GM12878 (cell line): ENCODE data around the gene PSMB7. TPM values are rescaled to one million over a fixed set of nuclear protein-coding genes. Genes with fewer than 3 reads are reported as not detected.

Source experiments
- ATAC-seq: fragments of 200-7000 bp; cut with Tn5 transposase; 3 replicates; pipeline ENCODE4 v1.9.1; 2020; ENCODE audit warnings: mild to moderate bottlenecking, moderate library complexity
- BruUV-seq: library from RNA; stranded (reverse); fragments of 400-500 nt; replicated peaks from 2 replicates; lab custom pipeline; 2021; lab: Mats Ljungman, UMichigan
- CTCF ChIA-PET: fragments of 300-600 bp; sonication (Branson Sonifier 250); formaldehyde crosslinking; extraction: SDS; loops from one replicate; lab custom pipeline; 2021; ENCODE audit warnings: inconsistent platforms; lab: Yijun Ruan, JAX
- POLR2A ChIA-PET: fragments of 350-600 bp; formaldehyde crosslinking; extraction: SDS; loops from one replicate; lab custom pipeline; 2021; ENCODE audit warnings: inconsistent platforms; lab: Charles Lee
- RAD21 ChIA-PET: fragments of 300-600 bp; sonication (Branson Sonifier 250); formaldehyde crosslinking; loops from one replicate; lab custom pipeline; 2023; ENCODE audit warnings: antibody characterized with exemption; ENCODE audit not compliant: unreplicated experiment; lab: Charles Lee
- SMC1A ChIA-PET: fragments of 300-600 bp; sonication (Branson Sonifier 250); formaldehyde crosslinking; loops from one replicate; lab custom pipeline; 2023; ENCODE audit not compliant: unreplicated experiment, uncharacterized antibody; lab: Charles Lee
- DNase-seq: peaks from one replicate; pipeline ENCODE4 v3.0.0-alpha.2; 2011; ENCODE audit warnings: low read depth, low spot score
- FAIRE-seq: peaks from 3 replicates; lab custom pipeline; 2011; peaks lifted over from hg19 to GRCh38; lab: Jason Lieb, UNC
- H2AFZ ChIP-seq: 2 replicates; pipeline ENCODE4 v1.6.0; 2011; ENCODE audit warnings: low read depth, low read length, control low read depth; ENCODE audit not compliant: control insufficient read depth
- H3K27ac ChIP-seq: 2 replicates; pipeline ENCODE4 v1.5.1; 2011; ENCODE audit warnings: control low read depth; ENCODE audit not compliant: control insufficient read depth, insufficient read depth
- H3K27me3 ChIP-seq, 2 experiments: replicated peaks in 1 of 2; 2 replicates each; pipeline versions ENCODE4 v1.6.0 to v1.6.1; 2011; ENCODE audit warnings: low read length in 1 of 2; ENCODE audit not compliant: control insufficient read depth in 2 of 2, insufficient read depth in 2 of 2
- H3K36me3 ChIP-seq, 2 experiments: 2 replicates each; pipeline ENCODE4 v1.5.1; 2011; ENCODE audit warnings: low read length in 1 of 2; ENCODE audit not compliant: control insufficient read depth in 2 of 2, insufficient read depth in 2 of 2
- H3K4me1 ChIP-seq: 2 replicates; pipeline ENCODE4 v1.6.1; 2011; ENCODE audit warnings: mild to moderate bottlenecking, low read length, moderate library complexity, mixed read lengths; ENCODE audit not compliant: control insufficient read depth, insufficient read depth
- H3K4me2 ChIP-seq: 2 replicates; pipeline ENCODE4 v1.6.0; 2011; ENCODE audit warnings: control low read depth; ENCODE audit not compliant: control insufficient read depth, insufficient read depth
- H3K4me3 ChIP-seq: fragments of 200-600 bp; sonication (generic); 2 replicates; pipeline ENCODE4 v1.5.1; 2016
- H3K79me2 ChIP-seq: 2 replicates; pipeline ENCODE4 v1.6.0; 2011; ENCODE audit warnings: low read length; ENCODE audit not compliant: control insufficient read depth, insufficient read depth
- H3K9ac ChIP-seq: 2 replicates; pipeline ENCODE4 v1.8.0; 2011; ENCODE audit warnings: low read length, control low read depth, mixed read lengths; ENCODE audit not compliant: control insufficient read depth, insufficient read depth
- H3K9me3 ChIP-seq: replicated peaks from 3 replicates; pipeline ENCODE4 v1.5.1; 2011; ENCODE audit warnings: mild to moderate bottlenecking, low read length; ENCODE audit not compliant: control insufficient read depth, insufficient read depth
- H4K20me1 ChIP-seq: 2 replicates; pipeline ENCODE4 v1.6.0; 2011; ENCODE audit not compliant: control insufficient read depth, insufficient read depth
- CHD4 ChIP-seq: fragments of 200-600 bp; sonication (generic); IDR thresholded peaks from 2 replicates; pipeline ENCODE4 v1.6.1; 2016; ENCODE audit warnings: mild to moderate bottlenecking
- DPF2 ChIP-seq: fragments of 450-650 bp; IDR thresholded peaks from 2 replicates; pipeline ENCODE4 v1.6.1; 2017; ENCODE audit warnings: mild to moderate bottlenecking
- EGR1 ChIP-seq, 2 experiments: IDR thresholded peaks; 1 replicate in 1 of 2; 2 replicates in 1 of 2; pipeline ENCODE4 v1.6.1; 2011 to 2012; ENCODE audit warnings: low read depth in 2 of 2, low read length in 2 of 2, borderline replicate concordance in 1 of 2, mild to moderate bottlenecking in 1 of 2, moderate library complexity in 1 of 2
- IRF3 ChIP-seq: fragments of 450-650 bp; IDR thresholded peaks from 2 replicates; pipeline ENCODE4 v1.6.1; 2014; ENCODE audit warnings: mild to moderate bottlenecking
- MTA2 ChIP-seq: fragments of 450-650 bp; IDR thresholded peaks from 2 replicates; pipeline ENCODE4 v1.6.1; 2016; ENCODE audit warnings: low read depth, mild to moderate bottlenecking, moderate library complexity
- NR2F1 ChIP-seq: fragments of 450-650 bp; conservative IDR thresholded peaks from 2 replicates; pipeline ENCODE4 v1.6.1; 2017; ENCODE audit warnings: mild to moderate bottlenecking
- PAX5 ChIP-seq: IDR thresholded peaks from 2 replicates; pipeline ENCODE4 v1.6.1; 2011; ENCODE audit warnings: low read depth, low read length, borderline replicate concordance
- PBX3 ChIP-seq: IDR thresholded peaks from 2 replicates; pipeline ENCODE4 v1.6.1; 2011; ENCODE audit warnings: mild to moderate bottlenecking, low read depth, low read length, moderate library complexity; ENCODE audit not compliant: insufficient replicate concordance
- POLR2AphosphoS5 ChIP-seq: IDR thresholded peaks from 2 replicates; pipeline ENCODE4 v1.6.1; 2011; ENCODE audit warnings: mild to moderate bottlenecking, low read length, inconsistent platforms
- RAD51 ChIP-seq: fragments of 450-650 bp; IDR thresholded peaks from 2 replicates; pipeline ENCODE4 v1.6.1; 2016; ENCODE audit warnings: moderate library complexity, mild to moderate bottlenecking, inconsistent platforms
- SMAD1 ChIP-seq: fragments of 450-650 bp; IDR thresholded peaks from 2 replicates; pipeline ENCODE4 v1.6.1; 2018; ENCODE audit warnings: mild to moderate bottlenecking, low read depth; ENCODE audit not compliant: partially characterized antibody
- SPI1 ChIP-seq: IDR thresholded peaks from 2 replicates; pipeline ENCODE4 v1.6.1; 2011; ENCODE audit warnings: low read depth, mild to moderate bottlenecking, low read length, moderate library complexity, borderline replicate concordance; ENCODE audit not compliant: insufficient read depth
- YBX1 ChIP-seq: fragments of 450-650 bp; IDR thresholded peaks from 2 replicates; pipeline ENCODE4 v1.6.1; 2016; ENCODE audit warnings: antibody characterized with exemption
- ZNF384 ChIP-seq: IDR thresholded peaks from 2 replicates; pipeline ENCODE4 v1.6.1; 2012; ENCODE audit warnings: low read depth, mild to moderate bottlenecking, low read length, improper control_type of control experiment, borderline replicate concordance
- WGBS: methylation state at CpG from one replicate; pipeline ENCODE4 v1.1.6; 2016; ENCODE audit warnings: low lambda C conversion rate; ENCODE audit not compliant: insufficient replicate concordance, insufficient coverage; ENCODE audit errors: missing lambda C conversion rate; 5-methylcytosine and 5-hydroxymethylcytosine counted together
- in situ Hi-C: fragments of 300-500 bp; cut with MboI; formaldehyde crosslinking; loops from 9 replicates; pipeline ENCODE4 v1.14.3; 2018; ENCODE audit warnings: mixed read lengths
- intact Hi-C: fragments of 100-400 bp; cut with micrococcal nuclease; formaldehyde crosslinking; loops from one replicate; pipeline ENCODE4 v1.14.2; 2022; ENCODE audit not compliant: unreplicated experiment
- polyA plus RNA-seq, 11 experiments: library from polyadenylated mRNA; depleted of rRNA in 4 of 11; unstranded in 6 of 11; stranded (reverse) in 5 of 11; fragments of >200 nt; fragmentation: Nextera tagmentation in 4 of 11; fragmentation: Illumina TruSeq in 1 of 11; extraction: Ambion mirVana in 4 of 11; extraction: Trizol in 1 of 11; gene quantifications; 1 replicate in 1 of 11; 2 replicates in 10 of 11; pipeline versions ENCODE4 v1.2.1 to v1.2.3, GENCODE V29; 2011 to 2016; ENCODE audit warnings: inconsistent platforms in 2 of 11, missing spikeins in 2 of 11, low read depth in 1 of 11
- total RNA-seq, 4 experiments: library from RNA; depleted of rRNA in 3 of 4; stranded (reverse); fragments of >200 nt in 3 of 4; fragmentation: Illumina TruSeq in 1 of 4; extraction: Trizol in 1 of 4; gene quantifications; 2 replicates each; pipeline versions ENCODE4 v1.2.1 to v1.2.3, GENCODE V29; 2013 to 2021

The PSMB7 gene
- total and polyA plus RNA-seq, 10 of the 15 experiments (the other 5 are each of a cell fraction or from before 2014, with no cell fraction given), result 174 to 564 (median 268) TPM

- SMC1A ChIA-PET, result no interaction called here
- FAIRE-seq (no peak), DNase-seq (no peak), ATAC-seq (no peak)
- Histone ChIP-seq H3K4me1 (no peaks in the 10 kb centered on the region), H3K27ac (no peak overlapping the region), H3K4me2 (no peak overlapping the region), H2AFZ (no peak overlapping the region), H3K9me3 (no peaks in the 10 kb centered on the region), H3K79me2 (peaks cover 4% of the 10 kb centered on the region), H3K36me3 (peaks cover 41 to 60% of the 10 kb centered on the region in 2 experiments), H3K9ac (no peak overlapping the region), H3K4me3 (no peak overlapping the region)
- 91% methylated on average over 15 of the region's 15 CpGs for WGBS
- RAD21 ChIA-PET, result no interaction called here
- intact Hi-C loops, result no loop called here
- in situ Hi-C loops, result no loop called here
- no TSS peak for BruUV-seq
- CTCF ChIA-PET, result interaction anchor here (0.6 to 1.0 kb wide), 3 partner anchors 10 to 183 kb away, joined by 3 read pairs; no protein-coding TSS in a partner anchor
- POLR2A ChIA-PET, result no interaction called here
- TF ChIP-seq ZNF384 (no peak), DPF2 (peak; percentile 60)
- TF ChIP-seq, all 136 proteins: peak for 1
- H3K27me3 ChIP-seq, result no peaks in the 10 kb centered on the region
- H4K20me1 ChIP-seq, result peaks cover 11% of the 10 kb centered on the region; the same call in 1 of the 2 replicates
Observed at GRCh38 chr9:124309667-124310084, 105.6 kb downstream of the PSMB7 start.

DNA sequence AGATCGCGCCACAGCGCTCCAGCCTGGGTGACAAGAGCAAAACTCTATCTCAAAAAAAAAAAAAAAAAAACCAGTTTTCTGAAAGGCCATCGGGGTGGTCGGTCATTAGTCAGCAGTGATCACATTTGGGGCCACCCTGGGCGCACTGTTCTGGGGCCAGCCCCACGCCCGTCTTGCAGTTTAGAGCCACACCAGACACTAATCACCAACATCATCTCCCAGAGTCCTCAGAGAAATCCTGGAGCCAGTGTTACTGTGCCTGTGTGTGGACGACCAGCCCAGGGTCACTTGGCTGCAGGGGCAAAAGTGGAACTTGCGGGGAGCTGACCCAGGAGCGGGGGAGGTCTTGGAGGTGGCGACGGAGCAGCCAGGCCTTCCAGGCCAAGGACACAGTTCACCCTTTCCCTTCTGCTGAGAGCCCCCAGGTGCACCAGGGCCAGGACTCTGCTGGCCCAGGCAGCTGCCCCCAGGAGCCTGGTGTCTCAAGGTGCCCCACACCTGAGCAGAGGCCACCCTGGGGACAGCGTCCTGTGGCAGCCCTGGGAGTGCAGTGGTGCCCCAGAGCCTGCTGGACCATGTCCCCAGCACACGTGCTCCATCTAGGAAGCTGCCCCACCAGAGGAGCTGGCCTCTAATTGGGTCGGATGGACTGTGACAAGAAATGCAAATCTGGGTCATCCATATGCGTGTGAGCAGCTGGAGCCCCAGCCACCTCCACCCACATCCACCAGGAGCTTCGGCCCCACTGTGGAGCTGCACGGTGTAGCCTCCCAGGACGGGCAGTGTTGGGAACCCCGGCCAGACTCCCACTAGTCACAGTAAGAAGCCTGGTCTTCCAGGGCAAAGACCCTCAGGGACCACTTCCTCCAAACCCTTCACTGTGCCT, 106.4 kb downstream of the PSMB7 start:
- in situ Hi-C loops (no loop called here), intact Hi-C loops (no loop called here)
- no peak overlapping the region for H2AFZ ChIP-seq
- no peak overlapping the region for H3K27ac ChIP-seq
- peaks cover 11% of the 10 kb centered on the region; the same call in 1 of the 2 replicates for H4K20me1 ChIP-seq
- CTCF ChIA-PET, result interaction anchor here (1.0 kb wide), 2 partner anchors 177 to 182 kb away, joined by 3 read pairs; no protein-coding TSS in a partner anchor
- FAIRE-seq (no peak), ATAC-seq (no peak), DNase-seq (no peak)
- no peaks in the 10 kb centered on the region for H3K4me1 ChIP-seq
- no TSS peak for BruUV-seq
- H3K79me2 ChIP-seq, result peaks cover 8% of the 10 kb centered on the region
- H3K36me3 ChIP-seq, result peaks cover 44 to 61% of the 10 kb centered on the region in 2 experiments
- no peak overlapping the region for H3K9ac ChIP-seq
- no peak overlapping the region for H3K4me3 ChIP-seq
- no peaks in the 10 kb centered on the region for H3K27me3 ChIP-seq
- no peaks in the 10 kb centered on the region for H3K9me3 ChIP-seq
- POLR2A ChIA-PET, result interaction anchor here (0.8 kb wide), 1 partner anchor 54 kb away, joined by 3 read pairs; no protein-coding TSS in a partner anchor
- WGBS, result 86% methylated on average over 21 of the region's 21 CpGs
- RAD21 ChIA-PET, result interaction anchor here (0.7 kb wide), 1 partner anchor 220 kb away, joined by 4 read pairs; no protein-coding TSS in a partner anchor
- no peak overlapping the region for H3K4me2 ChIP-seq
- SMC1A ChIA-PET, result no interaction called here
- TF ChIP-seq NR2F1 (no peak), IRF3 (no peak), EGR1 (IDR thresholded peaks at IDR 0.05; ENCODE audit: borderline replicate concordance in 1 of 2, low read depth in 2 of 2, low read length in 2 of 2) (no peak), CHD4 (no peak), YBX1 (no peak), RAD51 (no peak), MTA2 (no peak), PAX5 (no peak), POLR2AphosphoS5 (no peak), SPI1 (no peak), SMAD1 (no peak), PBX3 (no peak)
